Colonic mucosa (tissue), 4 donors: ENCODE measurements around the gene MKRN2OS. TPM values are rescaled to one million over a fixed set of nuclear protein-coding genes. Genes with fewer than 3 reads are reported as not detected.

Source experiments
- DNase-seq: peaks from one replicate; pipeline ENCODE4 v3.0.0-alpha.2; 2020
- H3K27ac ChIP-seq: fragments of 200-600 bp; one replicate; pipeline ENCODE4 v1.8.0; 2021
- H3K27me3 ChIP-seq: fragments of 200-600 bp; one replicate; pipeline ENCODE4 v1.8.0; 2021
- H3K36me3 ChIP-seq: fragments of 200-600 bp; one replicate; pipeline ENCODE4 v1.8.0; 2021
- H3K4me1 ChIP-seq: fragments of 200-600 bp; one replicate; pipeline ENCODE4 v1.8.0; 2021; ENCODE audit warnings: mild to moderate bottlenecking
- H3K4me3 ChIP-seq: fragments of 200-600 bp; one replicate; pipeline ENCODE4 v1.8.0; 2021
- H3K9ac ChIP-seq, 2 donors: one replicate each; pipeline ENCODE4 v1.7.0; 2013; ENCODE audit warnings: control low read depth in 2 of 2, low read depth in 2 of 2, low read length in 2 of 2
- H3K9me3 ChIP-seq: fragments of 200-600 bp; one replicate; pipeline ENCODE4 v1.8.0; 2021
- intact Hi-C: fragments of 100-400 bp; cut with DNase I; formaldehyde crosslinking; loops from one replicate; pipeline ENCODE4 v1.14.1; 2022
- total RNA-seq, 2 donors: library from RNA; stranded (reverse); fragmentation: NEBNext Ultra II Directional in 1 of 2; extraction: Animal tissue kit (Norgen Biotek cat#: 25700) in 1 of 2; gene quantifications; one replicate each; pipeline ENCODE4 v1.2.1, GENCODE V29; 2021
- TF ChIP-seq, protein P1 (sequence below): fragments of 200-600 bp; IDR thresholded peaks from one replicate; pipeline ENCODE4 v1.8.0; 2022; ENCODE audit warnings: antibody characterized with exemption, mild to moderate bottlenecking
- donor health status: healthy.
- donor health status: DM: no; HTN: no; CAD: no.
- donor health status: DM: no; HTN: no; CAD: no.

The MKRN2OS gene
- total RNA-seq, 2 donors from 2014 or later: 6.1 to 6.5 TPM

DNA sequence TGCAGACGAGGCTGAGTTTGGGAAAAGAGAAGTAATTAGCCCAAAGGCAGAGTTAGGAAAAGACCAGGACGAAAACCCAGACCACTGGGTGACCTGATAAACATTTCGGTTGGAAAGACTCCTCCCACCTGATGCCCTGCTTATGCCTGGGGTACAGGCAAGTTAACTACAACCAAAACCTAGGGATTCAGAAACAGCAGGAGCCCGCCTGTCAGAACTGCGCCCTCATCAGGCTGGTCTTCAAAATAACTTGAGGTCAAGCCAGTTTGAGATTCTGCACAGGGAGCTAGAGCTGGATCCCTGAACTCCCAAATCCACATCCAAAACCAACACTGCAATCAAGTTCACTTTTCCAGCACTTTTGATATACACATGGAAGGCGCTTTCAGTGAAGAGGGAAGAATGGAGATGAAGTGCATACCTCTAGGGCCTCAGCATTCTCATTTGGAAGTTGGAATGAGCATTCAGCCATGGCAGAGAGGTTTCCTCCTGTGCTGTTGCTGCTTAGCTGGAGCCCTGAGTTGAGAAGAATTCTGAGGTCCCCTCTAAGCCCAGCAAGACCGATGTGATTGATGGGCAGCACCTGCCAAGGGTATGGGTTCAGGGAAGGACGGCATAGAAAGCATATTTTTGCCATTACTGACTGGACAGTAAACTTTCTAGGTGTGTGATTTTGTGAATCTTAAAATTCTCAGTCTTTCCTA lies 49.4 kb downstream of the MKRN2OS start:
- H3K9ac ChIP-seq: no peak overlapping the region
- TF ChIP-seq, protein P1, sequence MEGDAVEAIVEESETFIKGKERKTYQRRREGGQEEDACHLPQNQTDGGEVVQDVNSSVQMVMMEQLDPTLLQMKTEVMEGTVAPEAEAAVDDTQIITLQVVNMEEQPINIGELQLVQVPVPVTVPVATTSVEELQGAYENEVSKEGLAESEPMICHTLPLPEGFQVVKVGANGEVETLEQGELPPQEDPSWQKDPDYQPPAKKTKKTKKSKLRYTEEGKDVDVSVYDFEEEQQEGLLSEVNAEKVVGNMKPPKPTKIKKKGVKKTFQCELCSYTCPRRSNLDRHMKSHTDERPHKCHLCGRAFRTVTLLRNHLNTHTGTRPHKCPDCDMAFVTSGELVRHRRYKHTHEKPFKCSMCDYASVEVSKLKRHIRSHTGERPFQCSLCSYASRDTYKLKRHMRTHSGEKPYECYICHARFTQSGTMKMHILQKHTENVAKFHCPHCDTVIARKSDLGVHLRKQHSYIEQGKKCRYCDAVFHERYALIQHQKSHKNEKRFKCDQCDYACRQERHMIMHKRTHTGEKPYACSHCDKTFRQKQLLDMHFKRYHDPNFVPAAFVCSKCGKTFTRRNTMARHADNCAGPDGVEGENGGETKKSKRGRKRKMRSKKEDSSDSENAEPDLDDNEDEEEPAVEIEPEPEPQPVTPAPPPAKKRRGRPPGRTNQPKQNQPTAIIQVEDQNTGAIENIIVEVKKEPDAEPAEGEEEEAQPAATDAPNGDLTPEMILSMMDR: no peak

DNA sequence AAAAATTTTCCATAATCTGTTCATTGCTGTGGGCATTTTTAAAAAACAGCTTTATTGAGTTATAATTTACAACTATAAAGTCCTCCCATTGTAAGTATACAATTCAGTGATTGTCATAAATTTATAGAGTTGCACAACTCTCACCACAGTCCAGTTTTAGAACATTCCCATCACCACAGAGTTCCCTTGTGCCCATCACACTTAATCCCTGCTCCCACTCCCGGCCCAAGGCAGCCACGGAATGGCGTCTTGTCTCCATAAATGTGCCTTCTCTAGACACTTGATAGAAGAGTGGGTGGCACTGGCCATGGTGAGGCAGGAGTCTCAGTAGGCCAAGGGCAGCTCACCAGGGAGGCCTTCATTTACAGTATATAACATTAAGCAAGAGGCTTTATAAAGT lies 54.8 kb downstream of the MKRN2OS start:
- no peak overlapping the region for H3K27ac ChIP-seq
- peaks cover 4% of the 10 kb centered on the region for H3K4me1 ChIP-seq
- no peaks in the 10 kb centered on the region for H3K36me3 ChIP-seq
- TF ChIP-seq, protein P1: no peak
- DNase-seq: no peak
- no peak overlapping the region for H3K4me3 ChIP-seq
- intact Hi-C loops: no loop called here
- H3K9ac ChIP-seq: no peak overlapping the region
- H3K27me3 ChIP-seq: no peaks in the 10 kb centered on the region
- H3K9me3 ChIP-seq: no peaks in the 10 kb centered on the region

More for the DNA sequence above, 49.4 kb downstream of the MKRN2OS start:
- no peaks in the 10 kb centered on the region for H3K27me3 ChIP-seq
- no peak overlapping the region for H3K4me3 ChIP-seq
- H3K36me3 ChIP-seq: peaks cover 8% of the 10 kb centered on the region
- no peaks in the 10 kb centered on the region for H3K9me3 ChIP-seq
- H3K27ac ChIP-seq: no peak overlapping the region
- DNase-seq: no peak
- intact Hi-C loops: no loop called here
- H3K4me1 ChIP-seq: no peaks in the 10 kb centered on the region

DNA sequence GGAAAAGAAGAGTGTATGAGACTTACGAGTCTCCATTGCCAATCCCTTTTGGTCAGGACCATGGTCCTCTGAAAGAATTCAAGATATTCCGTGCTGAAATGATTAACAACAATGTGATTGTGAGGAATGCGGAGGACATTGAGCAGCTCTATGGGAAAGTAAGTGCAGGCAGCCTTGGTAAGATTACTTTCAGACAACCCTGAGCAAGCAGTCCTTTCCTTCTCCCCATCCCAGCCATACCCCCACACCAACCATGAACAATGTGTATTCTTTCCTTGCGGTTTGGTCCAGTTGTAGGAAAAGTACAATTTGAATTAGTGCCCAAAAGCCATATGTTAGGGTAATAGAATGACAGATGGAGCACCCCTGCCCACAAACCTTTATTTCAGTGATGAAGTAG lies 55.5 kb downstream of the MKRN2OS start:
- intact Hi-C loops: loop anchor here (10.0 kb wide), 1 partner anchor 315 kb away; no protein-coding TSS in a partner anchor
- peaks cover 11% of the 10 kb centered on the region for H3K4me1 ChIP-seq
- TF ChIP-seq, protein P1: no peak
- no peaks in the 10 kb centered on the region for H3K9me3 ChIP-seq
- no peak overlapping the region for H3K9ac ChIP-seq
- H3K27me3 ChIP-seq: no peaks in the 10 kb centered on the region
- H3K4me3 ChIP-seq: no peak overlapping the region
- no peak overlapping the region for H3K27ac ChIP-seq
- DNase-seq: no peak
- H3K36me3 ChIP-seq: no peaks in the 10 kb centered on the region

Other genes with a start within 250 kb of the MKRN2OS start
- 10 to 100 TPM; 13.7 to 21.1 TPM for gene TSEN2, start 61.0 kb downstream of the MKRN2OS start, total RNA-seq
- gene MKRN2, start 11.6 kb upstream of the MKRN2OS start, total RNA-seq: 10 to 100 TPM; 20.9 to 21.2 TPM
- gene RAF1, start 118.6 kb upstream of the MKRN2OS start, total RNA-seq: 10 to 100 TPM; 66.1 to 79.5 TPM
- not detected for gene TMEM40, start 213.8 kb upstream of the MKRN2OS start, total RNA-seq